GM23338 (cell line): Measurements from ENCODE around the gene NGDN. TPM values are rescaled to one million over a fixed set of nuclear protein-coding genes. Genes with fewer than 3 reads are reported as not detected.

Experiments
- ATAC-seq: fragments of 200-7000 bp; cut with Tn5 transposase; 3 replicates; pipeline ENCODE4 v1.9.1; 2020
- DNase-seq: peaks from one replicate; pipeline ENCODE4 v3.0.0-alpha.2; 2015; ENCODE audit warnings: low spot score
- H2AFZ ChIP-seq: fragments of 200-600 bp; sonication (generic); 2 replicates; pipeline ENCODE4 v1.8.0; 2016; ENCODE audit warnings: antibody characterized with exemption, mild to moderate bottlenecking, moderate library complexity
- H3F3A ChIP-seq: fragments of 200-600 bp; sonication (generic); replicated peaks from 2 replicates; pipeline ENCODE4 v1.8.0; 2017; ENCODE audit warnings: antibody characterized with exemption, mixed run types, low read depth
- H3K27ac ChIP-seq: fragments of 200-600 bp; sonication (generic); 2 replicates; pipeline ENCODE4 v1.6.1; 2016; ENCODE audit warnings: low read depth
- H3K27me3 ChIP-seq: fragments of 200-600 bp; sonication (generic); 2 replicates; pipeline ENCODE4 v1.8.0; 2016; ENCODE audit warnings: mild to moderate bottlenecking, mixed run types, moderate library complexity; ENCODE audit not compliant: insufficient read depth
- H3K36me3 ChIP-seq: fragments of 200-600 bp; sonication (generic); 2 replicates; pipeline ENCODE4 v1.8.0; 2016; ENCODE audit warnings: mild to moderate bottlenecking; ENCODE audit not compliant: insufficient read depth
- H3K4me1 ChIP-seq: fragments of 200-600 bp; sonication (generic); 2 replicates; pipeline ENCODE4 v1.8.0; 2016; ENCODE audit warnings: mild to moderate bottlenecking, moderate library complexity; ENCODE audit not compliant: insufficient read depth
- H3K4me2 ChIP-seq: fragments of 200-600 bp; sonication (generic); 2 replicates; pipeline ENCODE4 v1.7.1; 2017; ENCODE audit warnings: mixed run types
- H3K4me3 ChIP-seq: fragments of 200-600 bp; sonication (generic); 2 replicates; pipeline ENCODE4 v1.6.1; 2016; ENCODE audit warnings: mixed run types
- H3K79me2 ChIP-seq: fragments of 200-600 bp; sonication (generic); replicated peaks from 2 replicates; pipeline ENCODE4 v1.8.0; 2017; ENCODE audit warnings: mild to moderate bottlenecking; ENCODE audit not compliant: insufficient read depth
- H3K9me2 ChIP-seq: fragments of 200-600 bp; sonication (generic); 2 replicates; pipeline ENCODE4 v1.8.0; 2017; ENCODE audit not compliant: insufficient read depth
- H4K20me1 ChIP-seq: fragments of 200-600 bp; sonication (generic); replicated peaks from 2 replicates; pipeline ENCODE4 v1.8.0; 2017; ENCODE audit warnings: mild to moderate bottlenecking; ENCODE audit not compliant: insufficient read depth
- H3K27ac Mint-ChIP-seq: 2 replicates; pipeline ENCODE4 v1.8.0; 2020; ENCODE audit warnings: inconsistent platforms, mild to moderate bottlenecking, moderate library complexity, mixed read lengths
- H3K27me3 Mint-ChIP-seq: 3 replicates; pipeline ENCODE4 v1.8.0; 2022; ENCODE audit warnings: low read depth, mild to moderate bottlenecking, moderate library complexity, mixed read lengths, inconsistent platforms; ENCODE audit not compliant: insufficient read depth, poor library complexity
- H3K36me3 Mint-ChIP-seq: 3 replicates; pipeline ENCODE4 v1.8.0; 2021; ENCODE audit warnings: low read depth, mild to moderate bottlenecking, inconsistent platforms, moderate library complexity, mixed read lengths
- H3K4me1 Mint-ChIP-seq: 3 replicates; pipeline ENCODE4 v1.8.0; 2020; ENCODE audit warnings: mild to moderate bottlenecking, inconsistent platforms, mixed read lengths
- H3K4me3 Mint-ChIP-seq: 3 replicates; pipeline ENCODE4 v1.8.0; 2021; ENCODE audit warnings: moderate library complexity, mild to moderate bottlenecking, inconsistent platforms, mixed read lengths
- H3K9me3 Mint-ChIP-seq: 3 replicates; pipeline ENCODE4 v1.8.0; 2020; ENCODE audit warnings: moderate library complexity, mild to moderate bottlenecking, inconsistent platforms, mixed read lengths
- ETS1 ChIP-seq: IDR thresholded peaks from 2 replicates; pipeline ENCODE4 v1.6.1; 2016; ENCODE audit warnings: antibody characterized with exemption
- EZH2 ChIP-seq: fragments of 200-600 bp; sonication (generic); IDR thresholded peaks from one replicate; pipeline ENCODE4 v1.8.0; 2017; ENCODE audit warnings: antibody characterized with exemption, mild to moderate bottlenecking, low read depth; ENCODE audit not compliant: unreplicated experiment
- EZH2phosphoT487 ChIP-seq: fragments of 200-600 bp; sonication (generic); IDR thresholded peaks from one replicate; pipeline ENCODE4 v1.8.1; 2018; ENCODE audit warnings: antibody characterized with exemption; ENCODE audit not compliant: unreplicated experiment
- NANOG ChIP-seq: IDR thresholded peaks from 2 replicates; pipeline ENCODE4 v1.6.1; 2016; ENCODE audit warnings: antibody characterized with exemption, borderline replicate concordance
- POLR2AphosphoS5 ChIP-seq: IDR thresholded peaks from 2 replicates; pipeline ENCODE4 v1.6.1; 2016; ENCODE audit warnings: antibody characterized with exemption, low read depth
- ZNF114 ChIP-seq: fragments of 250-450 bp; sonication (Bioruptor Pico); IDR thresholded peaks from 2 replicates; pipeline ENCODE4 v1.5.0; 2020; ENCODE audit warnings: mild to moderate bottlenecking, moderate library complexity
- ZNF462 ChIP-seq: fragments of 250-450 bp; sonication (Bioruptor Pico); IDR thresholded peaks from 2 replicates; pipeline ENCODE4 v1.5.0; 2020; ENCODE audit warnings: mild to moderate bottlenecking, moderate library complexity
- polyA plus RNA-seq: library from polyadenylated mRNA; unstranded; fragments of >200 nt; fragmentation: Nextera tagmentation; extraction: Ambion mirVana; gene quantifications from 2 replicates; pipeline ENCODE4 v1.2.1, GENCODE V29; 2016
- total RNA-seq: library from RNA; depleted of rRNA; stranded (reverse); fragments of >200 nt; shearing (Covaris generic); gene quantifications from 2 replicates; pipeline ENCODE4 v1.2.3, GENCODE V29; 2014

The NGDN gene
- total and polyA plus RNA-seq, 2 experiments from 2014 or later = 48.6 to 90.8 TPM

GRCh38 chr14:23431486-23431885 lies 38.0 kb upstream of the NGDN start:
- Histone ChIP-seq H3K36me3 (no peaks in the 10 kb centered on the region), H3K4me3 (no peak overlapping the region), H3F3A (no peaks in the 10 kb centered on the region), H3K4me2 (no peak overlapping the region), H3K9me2 (peaks cover 6% of the 10 kb centered on the region), H3K79me2 (no peaks in the 10 kb centered on the region), H3K27me3 (no peaks in the 10 kb centered on the region), H3K4me1 (no peaks in the 10 kb centered on the region), H3K27ac (no peak overlapping the region), H4K20me1 (no peaks in the 10 kb centered on the region), H2AFZ (no peak overlapping the region)
- Mint-ChIP-seq H3K9me3 (0 out of 3 replicates have a peak, but pooled peaks cover 3% of the 10 kb centered on the region), H3K36me3 (no peaks in the 10 kb centered on the region; the same call in 2 of the 3 replicates), H3K4me1 (peaks cover 3% of the 10 kb centered on the region; the same call in 2 of the 3 replicates), H3K27ac (no peak overlapping the region), H3K27me3 (peaks cover 17% of the 10 kb centered on the region), H3K4me3 (no peak overlapping the region)
- DNase-seq (no peak), ATAC-seq (no peak)
- TF ChIP-seq EZH2 (no peak), ZNF462 (no peak), NANOG (no peak), ZNF114 (CRISPR knock-in tag) (no peak), EZH2phosphoT487 (no peak), POLR2AphosphoS5 (no peak), ETS1 (no peak)
